Panc1 (cell line): ENCODE results near the gene NOC2L.
A peak's percentile ranks its signal among the peaks of the same experiment; 100 is the strongest.

Experiments used
- CTCF ChIP-seq: fragments of 450-650 bp; IDR thresholded peaks from 2 replicates; pipeline ENCODE4 v1.5.1; 2017; ENCODE audit warnings: mild to moderate bottlenecking
- POLR2AphosphoS5 ChIP-seq: IDR thresholded peaks from 2 replicates; pipeline ENCODE4 v1.6.1; 2012; ENCODE audit warnings: mild to moderate bottlenecking, low read depth, low read length, moderate library complexity
- REST ChIP-seq, 2 experiments: IDR thresholded peaks; 2 replicates each; pipeline ENCODE4 v1.6.1; 2011 to 2012; ENCODE audit warnings: low read depth in 2 of 2, control low read depth in 1 of 2, low read length in 1 of 2, mild to moderate bottlenecking in 1 of 2, moderate library complexity in 1 of 2; ENCODE audit not compliant: insufficient read depth in 1 of 2
- SIN3A ChIP-seq: IDR thresholded peaks from 2 replicates; pipeline ENCODE4 v1.6.1; 2012; ENCODE audit warnings: low read depth, mild to moderate bottlenecking, low read length, moderate library complexity, borderline replicate concordance; ENCODE audit not compliant: insufficient read depth
- TCF7L2 ChIP-seq: IDR thresholded peaks from 2 replicates; pipeline ENCODE4 v1.6.1; 2011; ENCODE audit warnings: mild to moderate bottlenecking, low read depth, low read length, inconsistent platforms

- TF ChIP-seq CTCF (peak; percentile 98), SIN3A (peak; percentile 47; the same call in 1 of the 2 replicates), REST (IDR thresholded peaks at IDR 0.05; ENCODE audit: insufficient read depth in 1 of 2, low read depth in 2 of 2, low read length in 1 of 2) (no peak), POLR2AphosphoS5 (no peak), TCF7L2 (no peak)
Observed at GRCh38 chr1:904310-904950, 54.6 kb downstream of the NOC2L start.
